ENCODE measurements around the gene MAGED4.
"Not testable (repeated sequence)": the region's sequence is repeated elsewhere in the genome, so short reads cannot be mapped to it uniquely, and the experiment has no call there.

Gene MAGED4
- 0 reads per million in 4 experiments for total RNA-seq

- DNase-seq = not testable (repeated sequence)
Measured at GRCh38 chrX:52184440-52185077, at the start of gene MAGED4. Gene MAGED4 (plus strand): TSS chrX:52184888. CDS start chrX:52185923, 1,035 bp downstream.

GRCh38 chrX:52138830-52139544 is 45.7 kb upstream of the MAGED4 start:
- no peak for DNase-seq

GRCh38 chrX:52139545-52139895 is 45.2 kb upstream of the MAGED4 start:
- DNase-seq = no peak

- DNase-seq = no peak
Measured at GRCh38 chrX:52140020-52140419, 44.7 kb upstream of the MAGED4 start.

GRCh38 chrX:52150667-52151066 is 34.0 kb upstream of the MAGED4 start:
- not testable (repeated sequence) for DNase-seq

- DNase-seq = not testable (repeated sequence)
Measured at GRCh38 chrX:52160140-52160539, 24.5 kb upstream of the MAGED4 start.

GRCh38 chrX:52166840-52167239 is 17.8 kb upstream of the MAGED4 start:
- DNase-seq = no peak

- not testable (repeated sequence) for DNase-seq
Measured at GRCh38 chrX:52171055-52171454, 13.6 kb upstream of the MAGED4 start.

- DNase-seq = not testable (repeated sequence)
Measured at GRCh38 chrX:52185078-52185453, 378 bp downstream of the MAGED4 start.

- DNase-seq = not testable (repeated sequence)
Measured at GRCh38 chrX:52211405-52211804, 26.7 kb downstream of the MAGED4 start.

- DNase-seq = no peak
Measured at GRCh38 chrX:52213276-52213675, 28.6 kb downstream of the MAGED4 start.

GRCh38 chrX:52216541-52216940 is 31.9 kb downstream of the MAGED4 start:
- DNase-seq = no peak

GRCh38 chrX:52217494-52218160 is 32.9 kb downstream of the MAGED4 start:
- DNase-seq = no peak

- DNase-seq = no peak
Measured at GRCh38 chrX:52220936-52221335, 36.2 kb downstream of the MAGED4 start.

Data from effector CD8-positive, alpha-beta T cell (primary cell).